ENCODE results near the gene TMEM30B. TPM values are rescaled to one million over a fixed set of nuclear protein-coding genes. Genes with fewer than 3 reads are reported as not detected.

Gene TMEM30B
- total and polyA plus RNA-seq, 2 of the 8 experiments (the other 6 are each of a cell fraction or from before 2014, with no cell fraction given) = 11.2 to 18.7 TPM

DNA sequence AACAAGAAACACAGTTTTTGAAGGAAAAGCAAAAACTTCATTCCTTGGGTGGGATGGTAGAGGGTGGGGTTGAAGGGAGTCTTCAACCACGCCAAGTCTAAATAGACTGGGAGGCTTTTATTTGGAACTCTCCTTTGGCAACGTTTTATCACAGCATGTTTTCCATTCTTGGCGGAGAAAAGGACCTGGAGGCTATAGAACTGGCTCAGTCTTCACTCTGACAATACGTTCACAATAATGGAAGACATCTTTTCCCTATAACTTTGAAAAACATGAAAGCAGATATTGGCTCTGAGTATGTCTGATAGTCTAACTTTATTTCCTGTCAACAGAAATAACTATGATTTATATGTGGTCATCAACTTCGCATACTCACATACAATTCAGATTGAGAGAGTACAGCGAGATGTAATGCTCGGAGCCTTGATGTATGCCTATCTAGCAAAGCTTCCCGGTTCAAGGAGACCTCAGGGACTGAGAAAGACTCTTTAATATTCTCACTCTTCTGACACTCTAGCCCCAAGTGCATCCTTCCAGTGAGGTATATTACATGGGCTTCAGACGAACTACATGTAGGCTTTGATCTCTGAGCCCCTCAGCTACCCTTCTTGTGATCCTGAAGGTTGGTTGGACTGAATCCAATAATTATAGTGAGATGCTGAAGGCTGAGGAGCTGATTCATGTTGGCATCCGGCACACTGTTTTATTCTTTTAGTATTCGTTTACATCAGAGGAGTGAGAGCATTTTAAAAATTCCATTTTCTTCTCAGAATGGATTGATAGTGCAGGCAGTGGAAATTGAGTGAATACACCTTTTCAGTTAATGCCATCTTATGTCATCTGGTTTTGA lies 14.0 kb downstream of the TMEM30B start:
- H4K5ac ChIP-seq (ENCODE audit: insufficient read length, low read depth, low read length) = no peak overlapping the region
- H2AK5ac ChIP-seq (ENCODE audit: low read depth, low read length) = no peak overlapping the region
- peaks cover 2% of the 10 kb centered on the region; the same call in 1 of the 2 replicates for H3K23me2 ChIP-seq (ENCODE audit: low read depth, low read length)
- H4K91ac ChIP-seq (replicated peaks; ENCODE audit: insufficient read length, low read length) = no peak overlapping the region
- no peak overlapping the region for H3K18ac ChIP-seq (ENCODE audit: extremely low read depth, low read length)
- no peak overlapping the region for H2BK20ac ChIP-seq (ENCODE audit: low read length)
- H3K4ac ChIP-seq (replicated peaks; ENCODE audit: insufficient read length, low read depth, low read length) = no peak overlapping the region
- H3K36me3 ChIP-seq (ENCODE audit: control insufficient read depth in 2 of 4, insufficient read depth in 4 of 4, low read length in 3 of 4) = no peaks in the 10 kb centered on the region
- H3K27me3 ChIP-seq (replicated peaks in 1 of 4; ENCODE audit: control insufficient read depth in 3 of 4, extremely low read depth in 1 of 4, insufficient read depth in 3 of 4, low read length in 3 of 4) = no peaks in the 10 kb centered on the region; a peak in 2 of 7 replicates
- no peak overlapping the region for H3K27ac ChIP-seq (ENCODE audit: low read depth, low read length)
- H3K23ac ChIP-seq (ENCODE audit: insufficient read length) = no peak overlapping the region
- DNase-seq (ENCODE audit: low read depth in 1 of 2, low spot score in 2 of 2) (no peak), FAIRE-seq (no peak)
- no peak overlapping the region for H4K8ac ChIP-seq (ENCODE audit: extremely low read depth, insufficient read depth, low read length)
- no peak overlapping the region for H2BK5ac ChIP-seq (ENCODE audit: low read depth, low read length)
- no peak overlapping the region for H2BK15ac ChIP-seq (ENCODE audit: low read length)
- H3K79me2 ChIP-seq (ENCODE audit: control insufficient read depth in 1 of 2, insufficient read depth in 2 of 2, low read length in 2 of 2) = no peaks in the 10 kb centered on the region
- POLR2A ChIA-PET (ENCODE audit: partially characterized antibody) = no interaction called here
- no peaks in the 10 kb centered on the region for H3K9me3 ChIP-seq (ENCODE audit: insufficient read depth in 2 of 2, low read depth in 1 of 2, low read length in 1 of 2)
- no peaks in the 10 kb centered on the region for H4K20me1 ChIP-seq (replicated peaks in 1 of 2; ENCODE audit: control insufficient read depth in 1 of 2, insufficient read depth in 2 of 2, low read length in 2 of 2)
- H3K56ac ChIP-seq (replicated peaks; ENCODE audit: insufficient read length, low read depth, low read length) = no peak overlapping the region
- no peaks in the 10 kb centered on the region for H3K4me1 ChIP-seq (replicated peaks in 1 of 4; ENCODE audit: control insufficient read depth in 3 of 4, insufficient read depth in 4 of 4, low read length in 3 of 4)
- H3K4me2 ChIP-seq (ENCODE audit: insufficient read depth in 1 of 2, low read depth in 2 of 2, low read length in 2 of 2) = no peak overlapping the region
- H3K9ac ChIP-seq (replicated peaks in 1 of 4; ENCODE audit: extremely low read depth in 1 of 4, low read depth in 3 of 4, low read length in 3 of 4) = no peak overlapping the region
- H2BK120ac ChIP-seq (replicated peaks; ENCODE audit: low read depth, low read length) = no peak overlapping the region
- 91% methylated on average over 11 of the region's 11 CpGs; no CpG with 5 or more reads in 1 of the 2 experiments for WGBS, 2 experiments (ENCODE audit: extremely low coverage in 1 of 2, insufficient coverage in 1 of 2, insufficient read length in 1 of 2, insufficient replicate concordance in 2 of 2, low coverage in 1 of 2, low lambda C conversion rate in 2 of 2, missing lambda C conversion rate in 1 of 2)
- H2BK12ac ChIP-seq (ENCODE audit: low read depth, low read length) = no peak overlapping the region
- CTCF ChIA-PET (ENCODE audit: partially characterized antibody) = interaction anchor here (0.6 to 5.3 kb wide), 6 partner anchors 12 to 571 kb away, joined by 3 to 52 read pairs (median 4); partner anchors contain the start of gene TMEM30B
- H3K4me3 ChIP-seq (ENCODE audit: extremely low read depth in 1 of 4, insufficient read depth in 2 of 4, low read depth in 3 of 4, low read length in 4 of 4) = no peak overlapping the region
- no peaks in the 10 kb centered on the region for H3K79me1 ChIP-seq (ENCODE audit: low read depth, low read length)
- H3K14ac ChIP-seq (ENCODE audit: insufficient read length) = no peak overlapping the region
- no peak overlapping the region for H2AFZ ChIP-seq (ENCODE audit: low read length)
- no peak for TF ChIP-seq TBP (IDR thresholded peaks at IDR 0.05; ENCODE audit: low read depth, low read length)
- no peak for TF ChIP-seq RFX5 (IDR thresholded peaks at IDR 0.05; ENCODE audit: borderline replicate concordance, low read depth, low read length)
- TF ChIP-seq MAFK (IDR thresholded peaks at IDR 0.05; ENCODE audit: low read depth, low read length) = no peak
- no peak for TF ChIP-seq BCL11A (IDR thresholded peaks at IDR 0.05; ENCODE audit: low read depth in 2 of 2, low read length in 2 of 2)
- TF ChIP-seq, protein P1, sequence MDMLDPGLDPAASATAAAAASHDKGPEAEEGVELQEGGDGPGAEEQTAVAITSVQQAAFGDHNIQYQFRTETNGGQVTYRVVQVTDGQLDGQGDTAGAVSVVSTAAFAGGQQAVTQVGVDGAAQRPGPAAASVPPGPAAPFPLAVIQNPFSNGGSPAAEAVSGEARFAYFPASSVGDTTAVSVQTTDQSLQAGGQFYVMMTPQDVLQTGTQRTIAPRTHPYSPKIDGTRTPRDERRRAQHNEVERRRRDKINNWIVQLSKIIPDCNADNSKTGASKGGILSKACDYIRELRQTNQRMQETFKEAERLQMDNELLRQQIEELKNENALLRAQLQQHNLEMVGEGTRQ (IDR thresholded peaks at IDR 0.05; ENCODE audit: low read length) = no peak
- no peak for TF ChIP-seq TAF7 (optimal IDR thresholded peaks at IDR 0.05; ENCODE audit: borderline replicate concordance, low read depth, low read length)
- TF ChIP-seq SP2 (IDR thresholded peaks at IDR 0.05; ENCODE audit: low read length) = no peak
- no peak for TF ChIP-seq TEAD4 (IDR thresholded peaks at IDR 0.05; ENCODE audit: low read depth, low read length)
- TF ChIP-seq HDAC6 (IDR thresholded peaks at IDR 0.05; ENCODE audit: low read depth, low read length) = no peak
- TF ChIP-seq POLR2A (IDR thresholded peaks at IDR 0.05; ENCODE audit: control extremely low read depth in 1 of 2, low read depth in 2 of 2, low read length in 2 of 2) = no peak
- no peak for TF ChIP-seq SRF (IDR thresholded peaks at IDR 0.05; ENCODE audit: low read depth, low read length)
- no peak for TF ChIP-seq TCF12 (IDR thresholded peaks at IDR 0.05; ENCODE audit: low read depth, low read length)
- TF ChIP-seq NRF1 (IDR thresholded peaks at IDR 0.05; ENCODE audit: low read depth, low read length) = no peak

All from H1 (cell line).